ENCODE measurements around the gene EZH2. TPM values are rescaled to one million over a fixed set of nuclear protein-coding genes. Genes with fewer than 3 reads are reported as not detected.

The EZH2 gene
- polyA plus RNA-seq, 2 of the 4 experiments (the other 2 are of a cell fraction), result 36.6 to 45.7 TPM

DNA sequence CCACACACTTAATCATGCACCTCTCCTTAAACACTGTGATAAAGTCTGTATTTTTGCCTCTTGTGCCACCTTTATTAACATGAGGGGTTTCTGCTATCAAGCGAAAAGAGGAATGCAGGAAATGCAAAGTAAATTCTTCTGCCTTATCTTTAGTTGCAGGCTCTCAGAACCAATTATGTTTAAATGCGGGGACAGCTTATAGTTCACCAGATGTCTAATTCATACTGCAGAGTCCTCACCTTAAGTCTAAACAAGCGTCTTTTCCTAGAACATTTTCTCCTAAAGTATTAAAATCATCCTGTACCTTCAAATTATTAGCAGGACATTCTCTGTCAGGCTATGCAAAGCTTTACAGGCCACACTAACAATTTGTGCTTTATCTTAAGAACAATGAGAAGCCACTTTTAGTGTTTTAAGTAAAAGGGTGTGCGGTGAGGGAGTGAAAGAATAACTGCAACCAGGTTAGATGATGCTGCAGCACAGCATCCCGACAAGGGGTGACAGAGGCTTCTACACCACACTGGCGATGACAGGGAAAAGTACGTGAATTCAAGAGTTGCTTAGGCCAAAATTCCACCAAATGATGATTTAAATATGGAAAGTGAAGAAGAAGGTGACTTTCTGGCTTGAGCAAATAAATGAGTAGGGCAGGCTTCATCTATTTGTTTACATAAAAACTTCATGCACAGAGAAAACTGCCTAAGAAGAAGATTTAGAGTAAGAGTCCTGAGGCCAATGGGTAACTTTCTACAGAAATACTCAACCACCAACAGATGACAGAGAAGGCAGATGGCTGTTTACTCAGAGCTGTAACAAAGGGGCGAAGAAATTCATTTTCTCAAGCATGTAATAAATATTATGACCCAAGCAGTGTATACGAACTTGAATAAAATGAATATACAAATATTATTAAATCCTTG is 36.0 kb downstream of the EZH2 start:
- H3K9me3 ChIP-seq, result no peaks in the 10 kb centered on the region
- H3K27ac ChIP-seq, result no peak overlapping the region
- WGBS (ENCODE audit: missing lambda C conversion rate), result 84% methylated on average over 9 of the region's 9 CpGs
- peaks cover 17% of the 10 kb centered on the region; the same call in 2 of the 3 replicates for H3K4me1 ChIP-seq
- CTCF ChIA-PET, result interaction anchor here (0.6 to 1.2 kb wide), 5 partner anchors 28 to 273 kb away, joined by 3 to 4 read pairs (median 3); no protein-coding TSS in a partner anchor
- ATAC-seq (no peak), DNase-seq (ENCODE audit: low read depth in 1 of 2, low spot score in 1 of 2) (no peak), FAIRE-seq (no peak)
- POLR2A ChIA-PET, result no interaction called here
- H3K4me2 ChIP-seq, result peak overlapping the region; percentile 7; the same call in 1 of the 3 replicates
- no peak overlapping the region for H3K4me3 ChIP-seq
- TF ChIP-seq NR3C1 (IDR thresholded peaks at IDR 0.05), result no peak
- no peak for TF ChIP-seq POLR2AphosphoS2 (conservative IDR thresholded peaks at IDR 0.05; ENCODE audit: low read length)
- TF ChIP-seq ZNF302 (CRISPR knock-in tag; IDR thresholded peaks at IDR 0.05), result no peak

DNA sequence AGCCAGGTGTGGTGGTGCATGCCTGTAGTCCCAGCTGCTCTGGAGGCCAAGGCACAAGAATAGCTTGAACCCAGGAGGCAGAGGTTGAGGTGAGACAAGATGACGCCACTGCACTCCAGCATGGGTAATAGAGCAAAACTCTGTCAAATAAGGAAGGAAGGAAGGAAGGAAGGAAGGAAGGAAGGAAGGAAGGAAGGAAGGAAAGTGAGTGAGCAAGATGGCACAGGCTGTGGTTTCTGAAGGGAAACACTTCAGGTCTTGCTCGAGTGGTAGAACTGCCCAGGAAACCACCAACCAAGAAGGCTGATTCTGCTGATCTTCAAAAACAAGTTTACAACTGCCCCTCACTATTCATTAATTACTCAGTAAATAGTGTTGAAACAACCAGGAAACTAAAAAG is 45.2 kb downstream of the EZH2 start:
- no peaks in the 10 kb centered on the region for H3K9me3 ChIP-seq
- H3K27ac ChIP-seq, result no peak overlapping the region
- TF ChIP-seq KDM5A (IDR thresholded peaks at IDR 0.05) (no peak), HDAC2 (IDR thresholded peaks at IDR 0.05) (no peak)
- peaks cover 10% of the 10 kb centered on the region for H3K4me1 ChIP-seq
- no peak overlapping the region for H3K4me3 ChIP-seq
- ChIA-PET CTCF (interaction anchor here (0.9 to 1.2 kb wide), 2 partner anchors 8 to 17 kb away, joined by 3 read pairs; no protein-coding TSS in a partner anchor), POLR2A (no interaction called here)
- ATAC-seq, result no peak
- FAIRE-seq, result no peak
- DNase-seq (ENCODE audit: low read depth in 1 of 2, low spot score in 1 of 2), result no peak
- H3K4me2 ChIP-seq, result no peak overlapping the region
- 98% methylated on average over 2 of the region's 2 CpGs for WGBS (ENCODE audit: missing lambda C conversion rate)

DNA sequence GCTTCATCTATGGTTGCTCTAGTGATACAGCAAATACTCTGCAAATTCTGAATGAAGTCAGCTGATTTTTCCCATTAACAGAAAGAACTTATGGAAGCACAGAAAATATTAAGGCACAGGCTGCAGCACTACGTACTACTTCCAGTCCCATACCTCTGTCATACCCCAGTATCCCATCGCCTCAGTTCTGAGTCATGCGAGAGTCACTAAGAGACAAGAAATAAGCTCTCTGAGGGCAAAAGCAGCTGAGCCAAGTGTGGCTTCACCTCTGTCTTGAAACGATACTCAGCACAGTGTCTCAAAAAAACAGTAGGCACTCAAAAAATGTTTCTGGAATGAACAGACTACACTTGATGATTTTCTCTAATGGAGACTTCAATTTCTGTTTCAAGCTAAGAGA is 48.2 kb downstream of the EZH2 start:
- WGBS (ENCODE audit: missing lambda C conversion rate), result 92% methylated on average over 4 of the region's 4 CpGs
- TF ChIP-seq FOSL2 (IDR thresholded peaks at IDR 0.05) (no peak), FOSL2 (CRISPR knock-in tag; IDR thresholded peaks at IDR 0.05) (no peak), HDAC2 (IDR thresholded peaks at IDR 0.05) (no peak), CBX2 (IDR thresholded peaks at IDR 0.05; ENCODE audit: borderline replicate concordance, low read depth) (no peak), CHD2 (IDR thresholded peaks at IDR 0.05; ENCODE audit: low read length, partially characterized antibody) (no peak)
- TF ChIP-seq, protein P1, sequence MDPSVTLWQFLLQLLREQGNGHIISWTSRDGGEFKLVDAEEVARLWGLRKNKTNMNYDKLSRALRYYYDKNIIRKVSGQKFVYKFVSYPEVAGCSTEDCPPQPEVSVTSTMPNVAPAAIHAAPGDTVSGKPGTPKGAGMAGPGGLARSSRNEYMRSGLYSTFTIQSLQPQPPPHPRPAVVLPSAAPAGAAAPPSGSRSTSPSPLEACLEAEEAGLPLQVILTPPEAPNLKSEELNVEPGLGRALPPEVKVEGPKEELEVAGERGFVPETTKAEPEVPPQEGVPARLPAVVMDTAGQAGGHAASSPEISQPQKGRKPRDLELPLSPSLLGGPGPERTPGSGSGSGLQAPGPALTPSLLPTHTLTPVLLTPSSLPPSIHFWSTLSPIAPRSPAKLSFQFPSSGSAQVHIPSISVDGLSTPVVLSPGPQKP (IDR thresholded peaks at IDR 0.05; ENCODE audit: low read depth, low read length), result no peak
- TF ChIP-seq, protein P2, sequence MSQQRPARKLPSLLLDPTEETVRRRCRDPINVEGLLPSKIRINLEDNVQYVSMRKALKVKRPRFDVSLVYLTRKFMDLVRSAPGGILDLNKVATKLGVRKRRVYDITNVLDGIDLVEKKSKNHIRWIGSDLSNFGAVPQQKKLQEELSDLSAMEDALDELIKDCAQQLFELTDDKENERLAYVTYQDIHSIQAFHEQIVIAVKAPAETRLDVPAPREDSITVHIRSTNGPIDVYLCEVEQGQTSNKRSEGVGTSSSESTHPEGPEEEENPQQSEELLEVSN (IDR thresholded peaks at IDR 0.05; ENCODE audit: borderline replicate concordance, low read depth), result no peak
- TF ChIP-seq, protein P3, sequence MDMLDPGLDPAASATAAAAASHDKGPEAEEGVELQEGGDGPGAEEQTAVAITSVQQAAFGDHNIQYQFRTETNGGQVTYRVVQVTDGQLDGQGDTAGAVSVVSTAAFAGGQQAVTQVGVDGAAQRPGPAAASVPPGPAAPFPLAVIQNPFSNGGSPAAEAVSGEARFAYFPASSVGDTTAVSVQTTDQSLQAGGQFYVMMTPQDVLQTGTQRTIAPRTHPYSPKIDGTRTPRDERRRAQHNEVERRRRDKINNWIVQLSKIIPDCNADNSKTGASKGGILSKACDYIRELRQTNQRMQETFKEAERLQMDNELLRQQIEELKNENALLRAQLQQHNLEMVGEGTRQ (IDR thresholded peaks at IDR 0.05), result no peak
- Histone ChIP-seq H3K27ac (no peak overlapping the region), H3K4me2 (no peak overlapping the region), H3K9me3 (no peaks in the 10 kb centered on the region), H3K4me3 (no peak overlapping the region), H3K4me1 (peaks cover 10% of the 10 kb centered on the region)
- ChIA-PET POLR2A (no interaction called here), CTCF (interaction anchor here (1.0 to 1.2 kb wide), 2 partner anchors 21 to 57 kb away, joined by 3 to 5 read pairs; no protein-coding TSS in a partner anchor)
- ATAC-seq, result no peak
- FAIRE-seq, result no peak
- no peak for DNase-seq (ENCODE audit: low read depth in 1 of 2, low spot score in 1 of 2)

DNA sequence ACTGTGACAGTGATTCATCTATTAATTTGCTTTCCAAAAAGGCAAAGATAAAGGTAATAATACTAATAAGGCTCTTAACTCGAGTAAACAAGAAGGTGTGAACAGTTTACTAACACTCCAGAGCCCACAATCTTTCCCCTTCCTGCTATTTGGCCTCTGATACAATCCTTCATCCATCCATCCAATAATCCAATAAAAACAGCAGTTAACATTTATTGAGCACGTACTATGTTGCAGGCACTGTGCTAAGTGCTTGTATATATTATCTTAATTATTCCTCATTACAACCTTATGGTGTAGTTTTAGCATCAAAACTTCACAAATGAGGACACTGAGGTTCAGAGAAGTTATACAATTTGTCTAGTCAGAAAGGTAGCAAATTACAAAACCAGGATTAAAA is 49.5 kb downstream of the EZH2 start:
- peaks cover 3% of the 10 kb centered on the region for H3K4me1 ChIP-seq
- ATAC-seq, result no peak
- no peak for FAIRE-seq
- no peak overlapping the region for H3K4me3 ChIP-seq
- ChIA-PET CTCF (interaction anchor here (1.2 kb wide), 1 partner anchor 22 kb away, joined by 5 read pairs; no protein-coding TSS in a partner anchor), POLR2A (no interaction called here)
- WGBS (ENCODE audit: missing lambda C conversion rate), result 91% methylated on average over 2 of the region's 2 CpGs
- H3K4me2 ChIP-seq, result no peak overlapping the region
- DNase-seq (ENCODE audit: low read depth in 1 of 2, low spot score in 1 of 2), result no peak
- no peak overlapping the region for H3K27ac ChIP-seq
- no peaks in the 10 kb centered on the region for H3K9me3 ChIP-seq
- TF ChIP-seq FOSL2 (IDR thresholded peaks at IDR 0.05) (no peak), FOSL2 (CRISPR knock-in tag; IDR thresholded peaks at IDR 0.05) (no peak), GATA3 (IDR thresholded peaks at IDR 0.05; ENCODE audit: borderline replicate concordance) (no peak), SMC3 (IDR thresholded peaks at IDR 0.05) (no peak), MAFK (IDR thresholded peaks at IDR 0.05; ENCODE audit: partially characterized antibody) (no peak), CHD4 (IDR thresholded peaks at IDR 0.05; ENCODE audit: borderline replicate concordance) (no peak), RAD21 (conservative IDR thresholded peaks at IDR 0.05 in 1 of 2, IDR thresholded peaks at IDR 0.05 in 1 of 2) (no peak), RCOR1 (IDR thresholded peaks at IDR 0.05; ENCODE audit: low read depth, low read length) (no peak), POLR2A (IDR thresholded peaks at IDR 0.05; ENCODE audit: low read length) (no peak), EHMT2 (IDR thresholded peaks at IDR 0.05; ENCODE audit: low read depth) (no peak), HOXA7 (CRISPR knock-in tag; IDR thresholded peaks at IDR 0.05) (no peak)
- TF ChIP-seq, protein P3 (IDR thresholded peaks at IDR 0.05), result no peak
- TF ChIP-seq, protein P4, sequence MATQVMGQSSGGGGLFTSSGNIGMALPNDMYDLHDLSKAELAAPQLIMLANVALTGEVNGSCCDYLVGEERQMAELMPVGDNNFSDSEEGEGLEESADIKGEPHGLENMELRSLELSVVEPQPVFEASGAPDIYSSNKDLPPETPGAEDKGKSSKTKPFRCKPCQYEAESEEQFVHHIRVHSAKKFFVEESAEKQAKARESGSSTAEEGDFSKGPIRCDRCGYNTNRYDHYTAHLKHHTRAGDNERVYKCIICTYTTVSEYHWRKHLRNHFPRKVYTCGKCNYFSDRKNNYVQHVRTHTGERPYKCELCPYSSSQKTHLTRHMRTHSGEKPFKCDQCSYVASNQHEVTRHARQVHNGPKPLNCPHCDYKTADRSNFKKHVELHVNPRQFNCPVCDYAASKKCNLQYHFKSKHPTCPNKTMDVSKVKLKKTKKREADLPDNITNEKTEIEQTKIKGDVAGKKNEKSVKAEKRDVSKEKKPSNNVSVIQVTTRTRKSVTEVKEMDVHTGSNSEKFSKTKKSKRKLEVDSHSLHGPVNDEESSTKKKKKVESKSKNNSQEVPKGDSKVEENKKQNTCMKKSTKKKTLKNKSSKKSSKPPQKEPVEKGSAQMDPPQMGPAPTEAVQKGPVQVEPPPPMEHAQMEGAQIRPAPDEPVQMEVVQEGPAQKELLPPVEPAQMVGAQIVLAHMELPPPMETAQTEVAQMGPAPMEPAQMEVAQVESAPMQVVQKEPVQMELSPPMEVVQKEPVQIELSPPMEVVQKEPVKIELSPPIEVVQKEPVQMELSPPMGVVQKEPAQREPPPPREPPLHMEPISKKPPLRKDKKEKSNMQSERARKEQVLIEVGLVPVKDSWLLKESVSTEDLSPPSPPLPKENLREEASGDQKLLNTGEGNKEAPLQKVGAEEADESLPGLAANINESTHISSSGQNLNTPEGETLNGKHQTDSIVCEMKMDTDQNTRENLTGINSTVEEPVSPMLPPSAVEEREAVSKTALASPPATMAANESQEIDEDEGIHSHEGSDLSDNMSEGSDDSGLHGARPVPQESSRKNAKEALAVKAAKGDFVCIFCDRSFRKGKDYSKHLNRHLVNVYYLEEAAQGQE (IDR thresholded peaks at IDR 0.05), result no peak
